GM13977 (cell line): ENCODE results near the gene ENTR1.

Source experiments
- DNase-seq: peaks from one replicate; pipeline ENCODE4 v3.0.0; 2012; ENCODE audit warnings: low spot score
- CTCF ChIP-seq: IDR thresholded peaks from 2 replicates; pipeline ENCODE4 v1.5.1; 2012; ENCODE audit warnings: mild to moderate bottlenecking, control low read depth; ENCODE audit not compliant: insufficient read depth; ENCODE audit errors: extremely low read depth, missing control alignments
- in situ Hi-C: fragments of 300-500 bp; cut with MboI; formaldehyde crosslinking; loops from one replicate; pipeline ENCODE4 v1.12.0; 2022; ENCODE audit warnings: low sequenced_read_pairs, low pct_unique_long_range_greater_than_20kb, mixed read lengths, inconsistent platforms; ENCODE audit not compliant: unreplicated experiment

The ENTR1 gene

GRCh38 chr9:136399176-136400037 is 11.0 kb downstream of the ENTR1 start:
- no peak for TF ChIP-seq CTCF
- peak; percentile 70 for DNase-seq
- in situ Hi-C loops, result no loop called here

GRCh38 chr9:136398286-136398685 is 12.1 kb downstream of the ENTR1 start:
- no peak for TF ChIP-seq CTCF
- in situ Hi-C loops, result no loop called here
- DNase-seq, result no peak

GRCh38 chr9:136397643-136398042 is 12.8 kb downstream of the ENTR1 start:
- DNase-seq, result no peak
- TF ChIP-seq CTCF, result no peak
- in situ Hi-C loops, result no loop called here

- no peak for TF ChIP-seq CTCF
- in situ Hi-C loops, result no loop called here
- DNase-seq, result no peak
Observed at GRCh38 chr9:136396219-136396515, 14.2 kb downstream of the ENTR1 start.

GRCh38 chr9:136395345-136396218 is 14.8 kb downstream of the ENTR1 start:
- no peak for TF ChIP-seq CTCF
- in situ Hi-C loops, result no loop called here
- no peak for DNase-seq

- in situ Hi-C loops, result no loop called here
- TF ChIP-seq CTCF, result no peak
- no peak for DNase-seq
Observed at GRCh38 chr9:136395020-136395340, 15.4 kb downstream of the ENTR1 start.
